Immature natural killer cell (primary cell): Measurements from ENCODE around the gene RABGAP1L. TPM values are rescaled to one million over a fixed set of nuclear protein-coding genes. Genes with fewer than 3 reads are reported as not detected.

Experiments
- DNase-seq, 3 donors: peaks; one replicate each; pipeline ENCODE4 v3.0.0; 2022; ENCODE audit warnings: mixed read lengths in 1 of 3
- H3K27ac Mint-ChIP-seq, 6 donors: one replicate each; pipeline ENCODE4 v1.8.0; 2020; ENCODE audit warnings: mixed read lengths in 6 of 6, mild to moderate bottlenecking in 5 of 6, inconsistent platforms in 4 of 6, moderate library complexity in 3 of 6
- H3K27me3 Mint-ChIP-seq, 3 donors: one replicate each; pipeline ENCODE4 v1.8.0; 2020 to 2021; ENCODE audit warnings: low read depth in 3 of 3, mild to moderate bottlenecking in 3 of 3, mixed read lengths in 3 of 3, moderate library complexity in 3 of 3, inconsistent platforms in 1 of 3
- H3K36me3 Mint-ChIP-seq, 3 donors: one replicate each; pipeline ENCODE4 v1.8.0; 2020; ENCODE audit warnings: mixed read lengths in 3 of 3, inconsistent platforms in 2 of 3, mild to moderate bottlenecking in 2 of 3
- H3K4me1 Mint-ChIP-seq, 2 donors: one replicate each; pipeline ENCODE4 v1.8.0; 2020; ENCODE audit warnings: inconsistent platforms in 2 of 2, mild to moderate bottlenecking in 2 of 2, mixed read lengths in 2 of 2, moderate library complexity in 1 of 2
- H3K4me3 Mint-ChIP-seq, 5 donors: one replicate each; pipeline ENCODE4 v1.8.0; 2020; ENCODE audit warnings: mild to moderate bottlenecking in 5 of 5, mixed read lengths in 5 of 5, inconsistent platforms in 3 of 5, moderate library complexity in 3 of 5
- H3K9me3 Mint-ChIP-seq, 6 donors: one replicate each; pipeline ENCODE4 v1.8.0; 2020; ENCODE audit warnings: mild to moderate bottlenecking in 6 of 6, mixed read lengths in 6 of 6, inconsistent platforms in 4 of 6, moderate library complexity in 3 of 6
- polyA plus RNA-seq, 3 donors: library from polyadenylated mRNA; unstranded; fragments of 300-500 nt; fragmentation: Illumina TruSeq; gene quantifications; one replicate each; pipeline ENCODE4 v1.2.3, GENCODE V29; 2021

The RABGAP1L gene
- polyA plus RNA-seq, 3 donors from 2014 or later, result 80.2 to 114 (median 86.8) TPM

- Mint-ChIP-seq H3K9me3 (no peaks in the 10 kb centered on the region), H3K4me1 (peaks cover 34 to 35% of the 10 kb centered on the region in 2 donors), H3K4me3 (no peak overlapping the region), H3K27ac (no peak overlapping the region), H3K27me3 (peaks cover 2 to 5% (median 4%) of the 10 kb centered on the region in 3 donors), H3K36me3 (peaks cover 0 to 8% (median 4%) of the 10 kb centered on the region in 3 donors)
- peak; percentile 65 to 72 (median 67) for DNase-seq
Measured at GRCh38 chr1:174998569-174999215, 839.4 kb downstream of the RABGAP1L start.

GRCh38 chr1:174999216-174999935, 840.1 kb downstream of the RABGAP1L start:
- peak; percentile 98 to 99 (median 98) for DNase-seq
- no peak overlapping the region for H3K4me3 Mint-ChIP-seq
- H3K4me1 Mint-ChIP-seq, result peaks cover 36 to 41% of the 10 kb centered on the region in 2 donors
- H3K27me3 Mint-ChIP-seq, result peaks cover 2 to 5% (median 4%) of the 10 kb centered on the region in 3 donors
- no peak overlapping the region for H3K27ac Mint-ChIP-seq
- peaks cover 0 to 3% (median 0%) of the 10 kb centered on the region in 3 donors for H3K36me3 Mint-ChIP-seq
- no peaks in the 10 kb centered on the region for H3K9me3 Mint-ChIP-seq

GRCh38 chr1:174999936-175000696, 840.8 kb downstream of the RABGAP1L start, which contains the start of gene CACYBP:
CACYBP (plus strand) TSS chr1:174999947; CDS start chr1:175000181, 234 bp downstream.
- no peak for DNase-seq
- no peaks in the 10 kb centered on the region for H3K9me3 Mint-ChIP-seq
- H3K27me3 Mint-ChIP-seq, result peaks cover 2 to 4% (median 3%) of the 10 kb centered on the region in 3 donors
- H3K4me1 Mint-ChIP-seq, result peaks cover 36 to 45% of the 10 kb centered on the region in 2 donors
- peaks cover 0 to 3% (median 0%) of the 10 kb centered on the region in 3 donors for H3K36me3 Mint-ChIP-seq
- H3K4me3 Mint-ChIP-seq, result no peak within 1 kb of the TSS
- peak within 1 kb of the TSS in 2 of 6 donors; percentile 88 to 94 for H3K27ac Mint-ChIP-seq

- peak overlapping the region in 2 of 6 donors; percentile 88 to 94 for H3K27ac Mint-ChIP-seq
- H3K9me3 Mint-ChIP-seq, result no peaks in the 10 kb centered on the region
- H3K36me3 Mint-ChIP-seq, result peaks cover 0 to 3% (median 0%) of the 10 kb centered on the region in 3 donors
- DNase-seq, result no peak
- no peak overlapping the region for H3K4me3 Mint-ChIP-seq
- H3K4me1 Mint-ChIP-seq, result peaks cover 36 to 51% of the 10 kb centered on the region in 2 donors
- H3K27me3 Mint-ChIP-seq, result peaks cover 2 to 4% (median 3%) of the 10 kb centered on the region in 3 donors
Measured at GRCh38 chr1:175000697-175001187, 841.4 kb downstream of the RABGAP1L start.

GRCh38 chr1:175002910-175003517, 843.7 kb downstream of the RABGAP1L start:
- Mint-ChIP-seq H3K27me3 (peaks cover 0 to 4% (median 0%) of the 10 kb centered on the region in 3 donors), H3K4me1 (peaks cover 32 to 55% of the 10 kb centered on the region in 2 donors), H3K36me3 (peaks cover 0 to 3% (median 0%) of the 10 kb centered on the region in 3 donors), H3K9me3 (no peaks in the 10 kb centered on the region), H3K4me3 (no peak overlapping the region), H3K27ac (peak overlapping the region in 3 of 6 donors; percentile 25 to 54 (median 42))
- no peak for DNase-seq

GRCh38 chr1:175003521-175003920, 844.2 kb downstream of the RABGAP1L start:
- Mint-ChIP-seq H3K27me3 (peaks cover 0 to 4% (median 0%) of the 10 kb centered on the region in 3 donors), H3K9me3 (no peaks in the 10 kb centered on the region), H3K4me3 (no peak overlapping the region), H3K4me1 (peaks cover 32 to 55% of the 10 kb centered on the region in 2 donors), H3K27ac (peak overlapping the region in 3 of 6 donors; percentile 11 to 62 (median 25)), H3K36me3 (peaks cover 0 to 8% (median 0%) of the 10 kb centered on the region in 3 donors)
- DNase-seq, result no peak

- DNase-seq, result no peak
- H3K9me3 Mint-ChIP-seq, result no peaks in the 10 kb centered on the region
- peaks cover 0 to 4% (median 0%) of the 10 kb centered on the region in 3 donors for H3K27me3 Mint-ChIP-seq
- peaks cover 5 to 18% (median 5%) of the 10 kb centered on the region in 3 donors for H3K36me3 Mint-ChIP-seq
- peaks cover 31 to 59% of the 10 kb centered on the region in 2 donors for H3K4me1 Mint-ChIP-seq
- H3K4me3 Mint-ChIP-seq, result no peak overlapping the region
- H3K27ac Mint-ChIP-seq, result peak overlapping the region in 1 of 6 donors; percentile 59
Measured at GRCh38 chr1:175005085-175005783, 845.9 kb downstream of the RABGAP1L start.

GRCh38 chr1:175009532-175009931, 850.2 kb downstream of the RABGAP1L start:
- peaks cover 1 to 17% of the 10 kb centered on the region in 2 donors for H3K4me1 Mint-ChIP-seq
- H3K27me3 Mint-ChIP-seq, result no peaks in the 10 kb centered on the region
- peaks cover 15 to 47% (median 16%) of the 10 kb centered on the region in 3 donors for H3K36me3 Mint-ChIP-seq
- DNase-seq, result no peak
- H3K27ac Mint-ChIP-seq, result peak overlapping the region in 1 of 6 donors; percentile 5
- no peaks in the 10 kb centered on the region for H3K9me3 Mint-ChIP-seq
- H3K4me3 Mint-ChIP-seq, result no peak overlapping the region

- Mint-ChIP-seq H3K9me3 (no peaks in the 10 kb centered on the region), H3K36me3 (peaks cover 25 to 53% (median 29%) of the 10 kb centered on the region in 3 donors), H3K4me3 (no peak overlapping the region), H3K27ac (peak overlapping the region in 4 of 6 donors; percentile 0 to 38 (median 14)), H3K27me3 (no peaks in the 10 kb centered on the region), H3K4me1 (peaks cover 1 to 15% of the 10 kb centered on the region in 2 donors)
- DNase-seq, result no peak
Measured at GRCh38 chr1:175013445-175013844, 854.1 kb downstream of the RABGAP1L start.

GRCh38 chr1:175015243-175015642, 855.9 kb downstream of the RABGAP1L start:
- Mint-ChIP-seq H3K36me3 (peaks cover 20 to 45% (median 27%) of the 10 kb centered on the region in 3 donors), H3K4me1 (peaks cover 1 to 10% of the 10 kb centered on the region in 2 donors), H3K4me3 (no peak overlapping the region), H3K27me3 (no peaks in the 10 kb centered on the region), H3K9me3 (no peaks in the 10 kb centered on the region), H3K27ac (peak overlapping the region in 3 of 6 donors; percentile 15 to 70 (median 30))
- no peak for DNase-seq

- Mint-ChIP-seq H3K4me3 (no peak overlapping the region), H3K36me3 (peaks cover 9 to 20% (median 20%) of the 10 kb centered on the region in 3 donors), H3K27ac (no peak overlapping the region), H3K4me1 (peaks cover 26 to 42% of the 10 kb centered on the region in 2 donors), H3K27me3 (peaks cover 4 to 16% (median 8%) of the 10 kb centered on the region in 3 donors), H3K9me3 (peaks cover 0 to under 1% (median 0%) of the 10 kb centered on the region in 6 donors)
- DNase-seq, result no peak
Measured at GRCh38 chr1:175019524-175019923, 860.2 kb downstream of the RABGAP1L start.
